MCF 10A (cell line): Measurements from ENCODE around the gene PRCP. TPM values are rescaled to one million over a fixed set of nuclear protein-coding genes. Genes with fewer than 3 reads are reported as not detected.

Source experiments
- BruUV-seq: library from RNA; stranded (reverse); fragments of 400-500 nt; replicated peaks from 2 replicates; lab custom pipeline; 2021; lab: Mats Ljungman, UMichigan
- CTCF ChIA-PET: fragments of 300-600 bp; sonication (Branson Sonifier 250); formaldehyde crosslinking; extraction: SDS; loops from one replicate; lab custom pipeline; 2021; ENCODE audit warnings: antibody characterized with exemption, inconsistent platforms; lab: Yijun Ruan, JAX
- POLR2A ChIA-PET: fragments of 300-600, 350-650 bp; sonication (Branson Sonifier 250); formaldehyde crosslinking; extraction: SDS; loops from one replicate; lab custom pipeline; 2020; ENCODE audit warnings: antibody characterized with exemption, inconsistent platforms; lab: Yijun Ruan, JAX
- DNase-seq: peaks from one replicate; pipeline ENCODE4 v3.0.0-alpha.2; 2018; ENCODE audit not compliant: unreplicated experiment
- H3K27ac Mint-ChIP-seq: one replicate; pipeline ENCODE4 v1.8.0; 2022; ENCODE audit warnings: mild to moderate bottlenecking, low read depth, mixed read lengths; ENCODE audit not compliant: unreplicated experiment
- H3K27me3 Mint-ChIP-seq: one replicate; pipeline ENCODE4 v1.8.0; 2022; ENCODE audit warnings: mixed read lengths; ENCODE audit not compliant: insufficient read depth, unreplicated experiment
- H3K36me3 Mint-ChIP-seq: one replicate; pipeline ENCODE4 v1.8.0; 2022; ENCODE audit warnings: mild to moderate bottlenecking, moderate library complexity, mixed read lengths; ENCODE audit not compliant: insufficient read depth, unreplicated experiment
- H3K4me1 Mint-ChIP-seq: one replicate; pipeline ENCODE4 v1.8.0; 2022; ENCODE audit warnings: mixed read lengths; ENCODE audit not compliant: insufficient read depth, unreplicated experiment
- H3K4me3 Mint-ChIP-seq: one replicate; pipeline ENCODE4 v1.8.0; 2022; ENCODE audit warnings: mild to moderate bottlenecking, moderate library complexity, mixed read lengths; ENCODE audit not compliant: unreplicated experiment
- H3K9me3 Mint-ChIP-seq: one replicate; pipeline ENCODE4 v1.8.0; 2022; ENCODE audit warnings: mixed read lengths; ENCODE audit not compliant: unreplicated experiment
- intact Hi-C: fragments of 100-400 bp; cut with micrococcal nuclease; formaldehyde crosslinking; loops from 2 replicates; pipeline ENCODE4 v1.14.1; 2022
- total RNA-seq: library from RNA; stranded (reverse); gene quantifications from 2 replicates; pipeline ENCODE4 v1.2.3, GENCODE V29; 2022
- TF ChIP-seq, protein P1 (sequence below): fragments of 200-600 bp; IDR thresholded peaks from one replicate; pipeline ENCODE4 v1.8.0; 2022; ENCODE audit warnings: antibody characterized with exemption, mild to moderate bottlenecking; ENCODE audit not compliant: unreplicated experiment

The PRCP gene
- total RNA-seq, 1 experiment from 2014 or later, result 22.7 TPM

DNA sequence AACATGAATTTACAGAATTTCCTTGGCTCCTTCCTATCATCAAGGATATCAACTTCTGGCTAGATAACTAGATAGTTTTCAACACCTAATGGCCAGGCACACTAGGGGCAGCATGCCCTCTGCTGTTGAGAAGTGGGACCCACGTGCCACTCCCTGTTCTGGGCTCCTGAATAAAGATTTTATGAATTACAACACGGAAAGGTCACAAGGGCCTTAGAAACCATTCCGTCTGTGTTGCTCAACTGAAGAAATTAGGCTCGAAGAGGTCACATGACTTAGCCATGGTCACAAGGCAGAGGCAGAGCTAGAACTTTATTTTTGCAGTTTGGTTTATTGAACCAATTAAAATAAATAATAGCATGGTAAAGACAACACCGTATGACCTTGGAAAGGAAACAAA is 36.0 kb downstream of the PRCP start:
- DNase-seq, result peak; percentile 81
- Mint-ChIP-seq H3K4me1 (peaks cover 11% of the 10 kb centered on the region), H3K9me3 (no peaks in the 10 kb centered on the region), H3K4me3 (no peak overlapping the region), H3K36me3 (no peaks in the 10 kb centered on the region), H3K27ac (peak overlapping the region; percentile 89), H3K27me3 (no peaks in the 10 kb centered on the region)
- ChIA-PET POLR2A (interaction anchor here (0.8 kb wide), 1 partner anchor 24 kb away, joined by 3 read pairs; no protein-coding TSS in a partner anchor), CTCF (interaction anchor here (0.6 to 6.3 kb wide), 11 partner anchors 33 to 953 kb away, joined by 3 to 101 read pairs (median 5); partner anchors contain the start of genes DDIAS and PRCP)
- BruUV-seq, result no TSS peak
- intact Hi-C loops, result loop anchor here (1.0 kb wide), 3 partner anchors 89 to 952 kb away; no protein-coding TSS in a partner anchor
- TF ChIP-seq, protein P1, sequence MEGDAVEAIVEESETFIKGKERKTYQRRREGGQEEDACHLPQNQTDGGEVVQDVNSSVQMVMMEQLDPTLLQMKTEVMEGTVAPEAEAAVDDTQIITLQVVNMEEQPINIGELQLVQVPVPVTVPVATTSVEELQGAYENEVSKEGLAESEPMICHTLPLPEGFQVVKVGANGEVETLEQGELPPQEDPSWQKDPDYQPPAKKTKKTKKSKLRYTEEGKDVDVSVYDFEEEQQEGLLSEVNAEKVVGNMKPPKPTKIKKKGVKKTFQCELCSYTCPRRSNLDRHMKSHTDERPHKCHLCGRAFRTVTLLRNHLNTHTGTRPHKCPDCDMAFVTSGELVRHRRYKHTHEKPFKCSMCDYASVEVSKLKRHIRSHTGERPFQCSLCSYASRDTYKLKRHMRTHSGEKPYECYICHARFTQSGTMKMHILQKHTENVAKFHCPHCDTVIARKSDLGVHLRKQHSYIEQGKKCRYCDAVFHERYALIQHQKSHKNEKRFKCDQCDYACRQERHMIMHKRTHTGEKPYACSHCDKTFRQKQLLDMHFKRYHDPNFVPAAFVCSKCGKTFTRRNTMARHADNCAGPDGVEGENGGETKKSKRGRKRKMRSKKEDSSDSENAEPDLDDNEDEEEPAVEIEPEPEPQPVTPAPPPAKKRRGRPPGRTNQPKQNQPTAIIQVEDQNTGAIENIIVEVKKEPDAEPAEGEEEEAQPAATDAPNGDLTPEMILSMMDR, result peak; percentile 63

DNA sequence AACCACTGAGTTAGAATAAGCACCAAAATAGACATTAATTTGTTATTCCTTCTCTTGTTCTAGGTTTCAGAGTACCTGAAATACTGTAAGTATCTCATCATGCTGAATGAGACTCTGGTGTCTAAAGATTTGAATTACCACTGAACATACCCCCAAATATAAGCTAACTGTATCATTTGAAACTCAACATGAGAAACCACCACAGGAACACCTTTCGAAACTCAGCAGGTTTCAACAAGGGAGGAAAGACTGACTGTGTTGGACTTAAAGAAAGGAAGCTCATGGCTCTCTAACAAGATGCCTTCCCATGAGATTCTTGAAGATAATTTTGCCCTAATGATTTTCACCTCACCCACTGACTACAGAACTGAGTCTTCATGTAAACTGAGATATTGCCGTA is 37.0 kb downstream of the PRCP start:
- intact Hi-C loops, result no loop called here
- no peak overlapping the region for H3K27ac Mint-ChIP-seq
- no TSS peak for BruUV-seq
- peaks cover 13% of the 10 kb centered on the region for H3K4me1 Mint-ChIP-seq
- H3K4me3 Mint-ChIP-seq, result no peak overlapping the region
- H3K9me3 Mint-ChIP-seq, result no peaks in the 10 kb centered on the region
- DNase-seq, result no peak
- ChIA-PET POLR2A (interaction anchor here (0.6 to 1.1 kb wide), 3 partner anchors 64 to 294 kb away, joined by 3 read pairs; partner anchors contain the start of gene PCF11), CTCF (interaction anchor here (0.9 to 1.4 kb wide), 7 partner anchors 11 to 957 kb away, joined by 3 to 6 read pairs (median 4); partner anchors contain the start of gene PRCP)
- H3K36me3 Mint-ChIP-seq, result no peaks in the 10 kb centered on the region
- no peaks in the 10 kb centered on the region for H3K27me3 Mint-ChIP-seq
- TF ChIP-seq, protein P1, result no peak

DNA sequence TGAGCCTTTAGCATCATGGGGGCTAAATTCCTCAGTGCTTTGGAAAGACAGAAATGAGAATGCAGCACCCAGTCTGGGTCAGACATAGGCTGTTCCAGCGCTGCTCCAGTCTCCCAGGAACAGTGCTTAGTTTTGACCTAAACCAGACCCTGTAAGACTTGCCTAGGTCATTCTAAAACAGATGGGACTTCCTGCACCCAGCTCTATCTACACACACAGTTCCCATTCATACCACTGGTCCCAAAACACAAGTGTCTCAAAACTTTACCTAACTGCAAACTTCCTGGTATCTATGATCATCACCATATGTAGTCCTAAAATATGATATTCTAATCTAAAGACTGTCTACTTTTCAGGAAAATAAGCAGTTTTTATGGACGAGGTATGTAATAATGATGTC is 37.9 kb downstream of the PRCP start:
- H3K36me3 Mint-ChIP-seq, result no peaks in the 10 kb centered on the region
- TF ChIP-seq, protein P1, result no peak
- no peaks in the 10 kb centered on the region for H3K27me3 Mint-ChIP-seq
- H3K9me3 Mint-ChIP-seq, result no peaks in the 10 kb centered on the region
- no peak overlapping the region for H3K4me3 Mint-ChIP-seq
- POLR2A ChIA-PET, result interaction anchor here (0.9 to 1.1 kb wide), 2 partner anchors 38 to 146 kb away, joined by 3 read pairs; partner anchors contain the start of gene PRCP
- H3K27ac Mint-ChIP-seq, result no peak overlapping the region
- CTCF ChIA-PET, result interaction anchor here (1.1 to 1.4 kb wide), 4 partner anchors 10 to 957 kb away, joined by 3 to 6 read pairs (median 3); partner anchors contain the start of gene PRCP
- intact Hi-C loops, result no loop called here
- DNase-seq, result no peak
- H3K4me1 Mint-ChIP-seq, result peaks cover 21% of the 10 kb centered on the region
- no TSS peak for BruUV-seq

DNA sequence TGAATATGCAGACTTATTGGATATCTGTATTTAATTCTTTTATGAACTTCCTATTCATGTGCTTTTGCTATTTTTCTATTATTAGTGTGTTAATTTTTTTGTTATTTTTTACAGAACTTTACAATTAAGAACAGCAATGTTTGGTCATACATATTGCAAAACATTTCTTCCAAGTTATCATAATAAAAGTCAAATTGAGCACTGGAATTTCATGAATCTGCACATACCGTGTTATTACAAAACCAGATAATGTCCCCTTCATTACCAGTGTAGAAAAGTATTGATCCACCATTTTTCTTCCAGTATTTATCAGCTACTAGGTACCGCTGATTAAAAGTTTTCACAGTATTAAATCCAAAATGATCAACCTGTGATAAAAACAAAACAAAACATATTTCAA is 40.5 kb downstream of the PRCP start:
- intact Hi-C loops, result no loop called here
- peaks cover 23% of the 10 kb centered on the region for H3K4me1 Mint-ChIP-seq
- H3K27ac Mint-ChIP-seq, result peak overlapping the region; percentile 83
- POLR2A ChIA-PET, result interaction anchor here (0.8 to 2.6 kb wide), 4 partner anchors 41 to 297 kb away, joined by 3 to 17 read pairs (median 4); partner anchors contain the start of genes DDIAS, PCF11, PRCP and RAB30
- no peak overlapping the region for H3K4me3 Mint-ChIP-seq
- CTCF ChIA-PET, result interaction anchor here (0.6 to 3.6 kb wide), 8 partner anchors 8 to 143 kb away, joined by 3 to 21 read pairs (median 4); no protein-coding TSS in a partner anchor
- no peaks in the 10 kb centered on the region for H3K9me3 Mint-ChIP-seq
- no peaks in the 10 kb centered on the region for H3K36me3 Mint-ChIP-seq
- no peaks in the 10 kb centered on the region for H3K27me3 Mint-ChIP-seq
- TF ChIP-seq, protein P1, result no peak
- DNase-seq, result no peak
- no TSS peak for BruUV-seq
